ENCODE data around the gene SYNJ2BP. TPM values are rescaled to one million over a fixed set of nuclear protein-coding genes. Genes with fewer than 3 reads are reported as not detected.
"Not testable (repeated sequence)": the region's sequence is repeated elsewhere in the genome, so short reads cannot be mapped to it uniquely, and the experiment has no call there.

SYNJ2BP gene, protein sequence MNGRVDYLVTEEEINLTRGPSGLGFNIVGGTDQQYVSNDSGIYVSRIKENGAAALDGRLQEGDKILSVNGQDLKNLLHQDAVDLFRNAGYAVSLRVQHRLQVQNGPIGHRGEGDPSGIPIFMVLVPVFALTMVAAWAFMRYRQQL
- polyA plus RNA-seq (ENCODE audit: low read depth in 6 of 6), result 10 to 100 TPM; 11.2 to 20.0 (median 13.6) TPM

DNA sequence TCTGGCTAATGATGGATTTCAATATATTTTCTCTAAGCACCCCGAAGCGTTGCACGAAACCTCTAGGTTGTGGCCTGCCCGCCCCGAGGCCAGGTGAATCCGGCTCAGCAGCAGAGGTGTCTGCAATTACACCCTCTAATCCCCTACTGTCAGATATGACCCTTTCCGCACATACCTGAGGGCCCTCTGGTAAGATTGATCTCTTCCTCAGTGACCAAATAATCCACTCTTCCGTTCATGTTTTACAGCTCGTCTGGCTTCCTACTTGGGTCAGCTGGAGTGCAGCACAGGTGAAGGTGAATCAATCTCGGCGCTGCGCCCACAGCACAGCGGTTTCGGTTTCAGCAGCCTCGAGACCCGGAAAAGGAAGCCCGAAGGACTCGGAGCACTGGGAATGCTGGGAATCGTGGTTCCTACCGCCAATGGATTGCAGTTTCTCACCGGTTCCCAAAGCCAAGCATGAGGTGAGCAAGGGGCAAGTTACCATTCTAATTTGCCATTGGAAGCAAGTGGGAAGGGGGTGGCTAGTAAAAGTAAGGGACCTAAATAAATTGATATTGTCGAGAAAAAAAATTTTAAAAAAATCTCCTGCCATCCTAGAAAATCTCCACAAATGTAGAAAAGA is at the start of gene SYNJ2BP:
Gene SYNJ2BP, minus strand, starts transcription at position 366 of the 625 bp plus-strand sequence. Its CDS starts 127 bp downstream, at position 239.
- peak within 1 kb of the TSS; percentile 91 to 99 (median 94) for H3K27ac Mint-ChIP-seq
- H3K36me3 Mint-ChIP-seq, result no peaks in the 10 kb centered on the region
- H3K9me3 Mint-ChIP-seq, result no peaks in the 10 kb centered on the region
- peaks cover 3 to 30% (median 14%) of the 10 kb centered on the region in 3 donors for H3K27me3 Mint-ChIP-seq
- DNase-seq (peak; percentile 29), ATAC-seq (ENCODE audit: low read depth in 2 of 2) (peak; percentile 78 to 81)
- peaks cover 25 to 30% (median 29%) of the 10 kb centered on the region in 3 donors for H3K4me1 Mint-ChIP-seq
- H3K4me3 Mint-ChIP-seq, result peak within 1 kb of the TSS; percentile 93 to 99 (median 97)

DNA sequence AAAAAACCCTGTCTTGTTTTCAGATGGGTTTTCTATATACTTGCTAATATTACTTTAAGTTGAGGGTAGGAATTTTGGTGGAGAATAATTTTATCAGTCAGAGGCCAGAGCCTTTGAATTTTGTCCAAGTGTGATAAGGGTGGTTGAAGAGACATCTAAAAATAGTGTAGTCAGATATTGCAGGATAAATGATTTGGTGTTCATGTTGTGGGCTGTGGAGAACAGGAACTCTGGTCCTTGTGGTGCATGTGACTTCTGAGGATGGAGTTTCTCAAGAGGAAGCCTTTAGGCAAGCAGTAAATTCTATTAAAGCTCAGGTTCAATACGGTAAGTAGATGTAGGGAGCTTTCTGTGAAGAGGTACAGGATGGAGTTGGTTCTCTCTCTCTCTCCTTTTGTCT is 37.8 kb upstream of the SYNJ2BP start:
- Mint-ChIP-seq H3K4me1 (no peaks in the 10 kb centered on the region), H3K4me3 (no peak overlapping the region), H3K36me3 (no peaks in the 10 kb centered on the region), H3K27me3 (peaks cover 0 to 10% (median 0%) of the 10 kb centered on the region in 3 donors), H3K27ac (no peak overlapping the region), H3K9me3 (no peaks in the 10 kb centered on the region)
- DNase-seq, result no peak
- ATAC-seq (ENCODE audit: low read depth in 2 of 2), result no peak

DNA sequence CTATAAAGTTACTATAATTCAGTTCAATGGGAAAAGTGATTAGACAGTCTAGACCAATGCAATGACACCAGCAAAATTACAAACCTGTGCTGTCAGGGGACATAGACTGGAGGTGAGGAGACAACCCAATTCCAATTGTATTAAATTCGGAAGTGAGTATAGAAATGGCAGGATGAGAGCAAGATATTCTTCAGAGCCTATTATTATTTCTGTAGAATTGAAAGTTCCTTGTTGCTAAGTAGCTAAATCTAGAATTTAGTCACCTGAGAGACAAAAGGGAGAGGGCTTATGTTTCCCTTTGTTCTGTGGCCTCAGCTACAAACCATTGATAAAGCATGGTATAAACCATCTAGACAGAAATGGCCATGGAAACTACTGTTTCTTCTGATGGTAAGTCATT is 35.0 kb upstream of the SYNJ2BP start, which contains the start of gene ADAM21:
Gene ADAM21, plus strand, starts transcription at position 301 of the 400 bp plus-strand sequence. CDS start 5,326 bp downstream, outside the sequence.
- H3K36me3 Mint-ChIP-seq, result peaks cover 0 to 7% of the 10 kb centered on the region in 2 donors
- no peak for DNase-seq

DNA sequence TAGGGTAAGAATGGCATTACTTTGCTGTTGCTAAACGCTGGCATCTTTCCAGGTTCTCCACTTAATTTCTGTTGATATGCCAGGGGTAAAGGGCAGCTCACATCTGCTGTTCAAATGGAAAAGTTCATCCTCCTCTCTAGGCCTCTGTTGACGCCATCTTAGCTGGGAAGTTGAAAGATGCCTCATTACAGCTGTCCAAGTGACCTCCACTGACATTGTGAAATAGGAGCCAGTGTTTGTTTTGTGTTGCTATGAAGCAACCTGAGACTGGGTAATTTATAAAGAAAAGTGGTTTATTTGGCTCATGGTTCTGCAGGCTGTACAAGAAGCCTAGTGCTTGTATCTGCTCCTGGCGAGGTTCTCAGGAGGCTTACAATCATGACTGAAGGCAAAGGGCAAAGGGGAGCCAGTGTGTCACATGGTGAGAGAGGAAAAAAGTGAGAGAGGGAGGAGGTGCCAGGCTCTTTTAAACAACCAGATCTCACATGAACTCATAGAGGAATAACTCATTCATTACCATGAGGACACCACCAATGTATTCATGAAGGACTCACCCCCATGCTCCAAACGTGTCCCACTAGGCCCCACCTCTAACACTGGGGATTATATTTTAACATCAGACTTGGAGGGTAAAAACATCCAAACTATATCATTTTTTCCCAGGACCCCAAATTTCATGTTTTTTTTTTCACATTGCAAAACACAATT is 31.9 kb upstream of the SYNJ2BP start:
- no peaks in the 10 kb centered on the region for H3K27me3 Mint-ChIP-seq
- H3K4me3 Mint-ChIP-seq, result no peak overlapping the region
- no peak overlapping the region for H3K27ac Mint-ChIP-seq
- peaks cover 5 to 26% (median 18%) of the 10 kb centered on the region in 7 donors for H3K9me3 Mint-ChIP-seq
- H3K4me1 Mint-ChIP-seq, result no peaks in the 10 kb centered on the region
- DNase-seq (no peak), ATAC-seq (ENCODE audit: low read depth in 2 of 2) (no peak)
- peaks cover 9 to 23% of the 10 kb centered on the region in 2 donors for H3K36me3 Mint-ChIP-seq

More for the DNA sequence above, 35.0 kb upstream of the SYNJ2BP start, which contains the start of gene ADAM21:
- Mint-ChIP-seq H3K4me3 (no peak within 1 kb of the TSS), H3K27me3 (peaks cover 0 to 3% (median 0%) of the 10 kb centered on the region in 3 donors), H3K4me1 (no peaks in the 10 kb centered on the region), H3K27ac (peak within 1 kb of the TSS in 1 of 6 donors; percentile 16), H3K9me3 (peaks cover 0 to 4% (median 0%) of the 10 kb centered on the region in 7 donors)
- no peak for ATAC-seq (ENCODE audit: low read depth in 2 of 2)

DNA sequence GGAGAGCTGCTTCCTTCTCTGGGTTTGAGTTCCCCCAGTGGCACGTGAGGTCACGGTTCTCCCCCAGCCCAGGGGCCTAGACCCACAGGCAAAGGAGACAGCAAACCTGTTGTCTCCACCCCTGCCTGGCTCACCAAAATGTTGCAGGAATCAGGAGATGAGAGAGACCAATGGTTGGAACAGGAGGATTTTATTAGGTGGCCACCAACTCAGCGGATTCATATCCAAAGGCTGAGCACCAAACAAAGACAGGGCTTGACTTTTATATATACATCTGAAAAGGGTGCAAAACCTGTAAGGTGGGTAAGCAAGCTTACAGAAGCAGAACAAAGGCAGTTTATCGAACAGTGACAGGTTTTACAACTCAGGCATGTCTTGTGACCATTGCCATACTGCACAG is 25.9 kb upstream of the SYNJ2BP start:
- peaks cover 14 to 80% (median 50%) of the 10 kb centered on the region in 7 donors for H3K9me3 Mint-ChIP-seq
- no peak for DNase-seq
- H3K27me3 Mint-ChIP-seq, result peaks cover 4 to 13% (median 8%) of the 10 kb centered on the region in 3 donors
- no peak for ATAC-seq (ENCODE audit: low read depth in 2 of 2)
- H3K4me1 Mint-ChIP-seq, result no peaks in the 10 kb centered on the region
- peaks cover 21 to 46% of the 10 kb centered on the region in 2 donors for H3K36me3 Mint-ChIP-seq
- no peak overlapping the region for H3K4me3 Mint-ChIP-seq
- no peak overlapping the region for H3K27ac Mint-ChIP-seq

DNA sequence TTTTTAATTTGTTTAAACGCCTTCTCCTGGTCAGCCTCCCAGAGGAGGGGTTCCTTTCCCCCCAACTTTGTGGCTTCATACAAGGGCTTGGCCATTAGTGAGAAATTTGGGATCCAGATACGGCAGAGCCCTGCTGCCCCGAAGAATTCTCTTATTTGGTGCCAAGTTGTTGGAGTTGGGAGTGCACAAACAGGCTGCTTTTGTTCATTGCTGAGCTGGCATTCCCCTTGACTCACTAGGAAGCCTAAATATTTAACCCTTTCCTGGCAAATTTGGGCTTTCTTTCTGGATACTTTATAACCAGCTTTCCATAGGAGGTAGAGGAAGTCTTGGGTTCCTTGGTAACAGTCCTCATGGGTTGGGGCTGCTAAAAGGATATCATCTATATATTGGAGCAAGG is 24.8 kb upstream of the SYNJ2BP start:
- Mint-ChIP-seq H3K36me3 (peaks cover 21 to 39% of the 10 kb centered on the region in 2 donors), H3K4me1 (no peaks in the 10 kb centered on the region), H3K9me3 (peaks cover 9 to 91% (median 59%) of the 10 kb centered on the region in 7 donors), H3K27ac (no peak overlapping the region), H3K4me3 (no peak overlapping the region), H3K27me3 (peaks cover 4 to 20% (median 12%) of the 10 kb centered on the region in 3 donors)
- ATAC-seq (ENCODE audit: low read depth in 2 of 2), result no peak
- DNase-seq, result no peak

DNA sequence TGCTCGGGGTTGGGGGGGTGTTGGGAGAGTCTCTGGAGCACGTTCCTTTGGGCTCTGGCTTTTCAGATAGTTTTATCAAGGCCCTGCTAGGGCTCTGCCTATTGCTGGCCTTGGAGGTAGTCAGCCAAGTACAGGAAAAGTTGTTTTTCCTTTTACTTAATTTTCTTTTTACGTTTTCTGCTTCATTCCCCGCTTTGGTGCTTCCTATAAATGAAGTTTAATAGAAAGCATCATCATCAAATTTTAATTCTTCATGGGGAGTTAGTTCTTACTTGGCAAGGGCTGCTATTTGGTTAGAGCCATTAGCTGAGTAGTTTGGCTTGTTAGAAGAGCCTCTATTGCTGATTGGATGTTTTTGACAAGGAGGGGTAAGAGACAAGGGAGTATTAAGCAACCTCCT is 20.0 kb upstream of the SYNJ2BP start:
- ATAC-seq (ENCODE audit: low read depth in 2 of 2), result no peak
- no peak overlapping the region for H3K27ac Mint-ChIP-seq
- peaks cover 13 to 43% of the 10 kb centered on the region in 2 donors for H3K36me3 Mint-ChIP-seq
- peaks cover 20 to 45% (median 34%) of the 10 kb centered on the region in 3 donors for H3K27me3 Mint-ChIP-seq
- H3K4me1 Mint-ChIP-seq, result no peaks in the 10 kb centered on the region
- H3K9me3 Mint-ChIP-seq, result peaks cover 6 to 87% (median 61%) of the 10 kb centered on the region in 7 donors
- H3K4me3 Mint-ChIP-seq, result no peak overlapping the region
- no peak for DNase-seq

DNA sequence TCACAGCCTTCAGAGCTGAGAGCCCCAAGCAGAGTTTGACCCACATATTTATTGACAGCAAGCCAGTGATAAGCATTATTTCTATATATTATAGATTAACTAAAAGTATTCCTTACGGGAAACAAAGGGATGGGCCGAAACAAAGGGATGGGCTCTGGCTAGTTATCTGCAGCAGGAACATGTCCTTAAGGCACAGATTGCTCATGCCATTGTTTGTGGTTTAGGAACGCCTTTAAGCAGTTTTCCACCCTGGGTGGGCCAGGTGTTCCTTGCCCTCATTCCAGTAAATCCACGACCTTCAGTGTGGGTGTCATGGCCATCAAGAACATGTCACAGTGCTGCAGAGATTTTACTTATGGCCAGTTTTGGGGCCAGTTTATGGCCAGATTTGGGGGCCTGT is 9.7 kb upstream of the SYNJ2BP start:
- peaks cover 0 to 17% of the 10 kb centered on the region in 2 donors for H3K36me3 Mint-ChIP-seq
- not testable (repeated sequence) for H3K4me3 Mint-ChIP-seq; DNase-seq; ATAC-seq (ENCODE audit: low read depth in 2 of 2); H3K4me1 Mint-ChIP-seq; H3K27ac Mint-ChIP-seq
- peaks cover 21 to 29% (median 23%) of the 10 kb centered on the region in 3 donors for H3K27me3 Mint-ChIP-seq
- peaks cover 3 to 28% (median 21%) of the 10 kb centered on the region in 7 donors for H3K9me3 Mint-ChIP-seq

DNA sequence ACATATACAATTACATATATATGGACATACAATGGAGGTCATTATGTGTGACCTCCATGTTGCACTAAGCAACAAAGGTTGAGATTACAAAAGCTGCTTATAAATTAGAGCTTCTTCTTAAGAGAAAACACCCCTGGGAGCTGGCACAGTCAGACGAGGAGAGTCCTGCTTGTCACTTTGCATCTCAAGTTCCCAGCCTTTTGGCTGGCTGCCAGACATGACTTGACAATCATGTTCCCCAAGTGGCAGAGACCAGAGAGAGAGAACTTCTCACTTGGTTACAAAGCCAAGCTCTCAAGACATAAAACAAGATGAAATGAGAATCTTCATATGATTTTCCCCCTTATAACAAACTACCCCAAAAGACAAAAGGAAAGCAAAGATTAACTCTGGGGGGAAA is 8.5 kb upstream of the SYNJ2BP start:
- H3K27me3 Mint-ChIP-seq, result peaks cover 20 to 24% (median 20%) of the 10 kb centered on the region in 3 donors
- ATAC-seq (ENCODE audit: low read depth in 2 of 2) (no peak), DNase-seq (no peak)
- H3K27ac Mint-ChIP-seq, result no peak overlapping the region
- H3K4me1 Mint-ChIP-seq, result no peaks in the 10 kb centered on the region
- H3K4me3 Mint-ChIP-seq, result no peak overlapping the region
- H3K36me3 Mint-ChIP-seq, result peaks cover 0 to 5% of the 10 kb centered on the region in 2 donors
- H3K9me3 Mint-ChIP-seq, result peaks cover 3 to 17% (median 10%) of the 10 kb centered on the region in 7 donors

DNA sequence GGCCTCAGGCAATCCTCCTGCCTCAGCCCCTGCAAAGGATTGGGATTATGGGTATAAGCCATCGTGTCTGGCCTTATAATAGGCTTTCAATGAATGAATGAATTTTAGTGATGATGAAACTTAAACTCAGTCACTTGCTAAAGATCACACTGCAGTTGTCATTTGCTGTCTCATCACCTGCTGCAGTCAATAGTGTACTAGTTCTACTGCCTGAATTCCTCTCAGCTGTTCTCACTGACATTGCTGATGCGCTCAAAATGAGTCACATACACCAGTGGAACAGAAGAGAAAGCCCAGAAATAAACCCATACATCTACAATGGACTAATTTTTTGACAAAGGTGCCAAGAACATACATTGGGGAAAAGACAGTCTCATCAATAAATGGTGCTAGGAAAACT is 5.6 kb upstream of the SYNJ2BP start:
- no peak overlapping the region for H3K4me3 Mint-ChIP-seq
- peaks cover 0 to 6% (median 1%) of the 10 kb centered on the region in 7 donors for H3K9me3 Mint-ChIP-seq
- H3K4me1 Mint-ChIP-seq, result peaks cover 0 to 6% (median 0%) of the 10 kb centered on the region in 3 donors
- H3K27me3 Mint-ChIP-seq, result peaks cover 7 to 35% (median 18%) of the 10 kb centered on the region in 3 donors
- ATAC-seq (ENCODE audit: low read depth in 2 of 2), result no peak
- no peaks in the 10 kb centered on the region for H3K36me3 Mint-ChIP-seq
- H3K27ac Mint-ChIP-seq, result no peak overlapping the region
- no peak for DNase-seq

DNA sequence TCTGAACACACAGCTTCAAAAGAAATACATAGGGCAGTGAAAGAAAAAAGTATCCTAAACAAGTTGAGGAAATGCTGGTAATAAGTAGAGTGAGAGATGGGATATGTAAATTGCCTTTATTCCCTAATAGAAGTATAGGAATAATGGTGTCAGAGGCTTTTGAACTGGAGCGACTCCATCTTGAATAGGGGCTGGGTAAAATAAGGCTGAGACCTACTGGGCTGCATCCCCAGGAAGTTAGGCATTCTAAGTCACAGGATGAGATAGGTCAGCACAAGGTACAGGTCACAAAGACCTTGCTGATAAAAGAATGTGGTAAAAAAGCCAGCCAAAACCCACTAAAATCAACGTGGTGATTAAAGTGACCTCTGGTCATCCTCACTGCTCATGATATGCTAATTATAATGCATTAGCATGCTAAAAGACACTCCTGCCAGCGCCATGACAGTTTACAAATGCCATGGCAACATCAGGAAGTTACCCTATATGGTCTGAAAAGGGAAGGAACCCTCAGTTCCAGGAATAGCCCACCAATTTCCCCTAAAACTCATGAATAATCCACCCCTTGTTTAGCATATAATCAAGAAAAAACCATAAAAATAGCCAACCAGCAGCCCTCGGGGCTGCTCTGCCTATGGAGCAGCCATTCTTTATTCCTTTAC is 2.5 kb upstream of the SYNJ2BP start:
- not testable (repeated sequence) for ATAC-seq (ENCODE audit: low read depth in 2 of 2); H3K36me3 Mint-ChIP-seq; H3K9me3 Mint-ChIP-seq; H3K27ac Mint-ChIP-seq; DNase-seq
- Mint-ChIP-seq H3K27me3 (peaks cover 6 to 35% (median 18%) of the 10 kb centered on the region in 3 donors), H3K4me1 (peaks cover 23 to 29% (median 24%) of the 10 kb centered on the region in 3 donors), H3K4me3 (peak overlapping the region in 1 of 8 donors; percentile 22)

DNA sequence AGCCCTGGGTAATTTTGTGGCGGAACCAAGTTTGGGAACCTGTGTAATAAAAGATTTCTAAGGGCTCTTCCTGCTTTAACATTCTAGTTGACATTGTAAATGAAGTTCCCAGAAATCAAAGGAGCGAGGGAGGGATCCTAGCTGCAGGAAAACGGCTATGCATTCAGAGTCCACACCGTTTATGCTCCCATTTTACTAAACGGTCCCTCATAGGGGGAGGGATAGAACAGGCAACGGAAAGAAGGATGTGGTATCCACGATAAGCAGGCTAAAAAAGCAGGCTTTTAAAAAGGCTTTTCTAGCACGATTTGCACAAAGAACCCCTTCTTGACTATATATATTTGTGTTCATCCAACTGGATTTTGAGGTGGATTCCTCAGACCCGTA is 559 bp downstream of the SYNJ2BP start:
- H3K36me3 Mint-ChIP-seq, result no peaks in the 10 kb centered on the region
- ATAC-seq (ENCODE audit: low read depth in 2 of 2), result peak; percentile 14 to 18
- no peak for DNase-seq
- no peaks in the 10 kb centered on the region for H3K9me3 Mint-ChIP-seq
- H3K4me1 Mint-ChIP-seq, result peaks cover 29 to 35% (median 30%) of the 10 kb centered on the region in 3 donors
- H3K4me3 Mint-ChIP-seq, result peak overlapping the region; percentile 93 to 99 (median 97)
- peak overlapping the region; percentile 91 to 99 (median 94) for H3K27ac Mint-ChIP-seq
- peaks cover 0 to 25% (median 11%) of the 10 kb centered on the region in 3 donors for H3K27me3 Mint-ChIP-seq

DNA sequence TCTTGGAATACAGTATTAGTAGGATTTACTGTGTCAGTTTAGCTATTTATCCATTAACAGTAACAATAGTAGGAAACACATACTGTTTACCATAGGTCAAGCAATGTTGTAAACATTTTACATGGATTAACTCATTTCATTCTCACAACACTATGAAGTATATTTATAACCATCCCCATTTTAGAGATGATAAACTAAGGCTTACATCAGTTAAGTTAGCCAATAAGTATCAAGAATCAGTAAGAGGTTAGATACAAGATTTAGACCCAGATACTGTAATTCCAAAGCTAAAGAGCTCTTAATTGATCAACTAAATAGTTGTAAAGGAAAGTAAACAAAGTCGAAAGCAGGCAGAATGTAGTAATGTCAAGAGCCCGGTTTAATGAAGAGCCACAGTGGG is 1.1 kb downstream of the SYNJ2BP start:
- H3K27ac Mint-ChIP-seq, result peak overlapping the region in 4 of 6 donors; percentile 44 to 93 (median 82)

More for the DNA sequence above, 1.1 kb downstream of the SYNJ2BP start:
- Mint-ChIP-seq H3K36me3 (no peaks in the 10 kb centered on the region), H3K27me3 (peaks cover 0 to 20% (median 11%) of the 10 kb centered on the region in 3 donors), H3K9me3 (no peaks in the 10 kb centered on the region), H3K4me1 (peaks cover 29 to 37% (median 30%) of the 10 kb centered on the region in 3 donors), H3K4me3 (peak overlapping the region; percentile 42 to 96 (median 88))
- no peak for ATAC-seq (ENCODE audit: low read depth in 2 of 2)
- no peak for DNase-seq

All from naive B cell (primary cell).